GM18519 (cell line): ENCODE data around the gene STXBP5.

Experiments used
- ATAC-seq: cut with Tn5 transposase; IDR thresholded peaks from one replicate; pipeline ENCODE4 v1.9.1; 2021; ENCODE audit warnings: mild to moderate bottlenecking, moderate library complexity; ENCODE audit not compliant: unreplicated experiment, low FRiP score

STXBP5 gene

GRCh38 chr6:147177286-147177685 lies 26.9 kb upstream of the STXBP5 start:
- ATAC-seq: no peak

DNA sequence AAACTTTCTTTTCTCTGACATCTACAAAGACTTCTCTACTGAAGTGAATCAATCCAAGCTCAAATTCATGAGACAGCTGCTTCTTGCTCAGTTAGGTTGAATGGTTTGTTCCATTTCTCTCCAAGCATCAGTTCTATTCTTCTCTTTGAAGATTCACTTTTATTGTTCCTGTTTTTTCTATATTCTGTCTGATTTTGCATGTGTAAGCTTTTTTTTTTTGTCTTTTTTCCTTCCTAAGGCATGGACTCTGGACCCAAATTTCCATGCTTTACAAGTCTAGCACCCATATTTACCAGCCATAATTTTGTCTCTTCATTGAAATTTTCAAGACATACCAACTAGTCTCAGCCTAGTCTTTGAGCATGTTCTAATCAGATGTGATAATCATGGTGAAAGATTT lies 25.9 kb upstream of the STXBP5 start:
- ATAC-seq: no peak

- no peak for ATAC-seq
These were observed 24.4 kb upstream of the STXBP5 start for GRCh38 chr6:147179809-147180208.

DNA sequence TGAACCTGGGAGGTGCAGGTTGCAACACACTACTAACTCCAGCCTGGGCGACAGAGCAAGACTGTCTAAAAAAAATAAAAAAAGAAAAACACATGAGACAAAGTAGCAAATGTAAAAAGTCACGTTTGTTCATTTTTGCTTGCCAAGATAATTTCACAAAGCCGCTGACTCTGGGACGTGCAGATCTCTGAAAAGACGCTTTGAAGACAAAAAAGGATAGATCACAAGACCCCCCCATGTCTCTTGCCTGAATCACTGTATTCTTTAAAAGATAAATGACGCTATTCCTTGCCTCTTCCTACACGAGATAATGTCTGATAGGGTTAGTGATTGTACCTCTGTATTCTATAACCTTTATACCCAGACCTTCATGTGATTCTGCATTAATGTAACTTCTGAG lies 23.3 kb upstream of the STXBP5 start:
- no peak for ATAC-seq

- no peak for ATAC-seq
These were observed 19.8 kb upstream of the STXBP5 start for GRCh38 chr6:147184379-147184778.

DNA sequence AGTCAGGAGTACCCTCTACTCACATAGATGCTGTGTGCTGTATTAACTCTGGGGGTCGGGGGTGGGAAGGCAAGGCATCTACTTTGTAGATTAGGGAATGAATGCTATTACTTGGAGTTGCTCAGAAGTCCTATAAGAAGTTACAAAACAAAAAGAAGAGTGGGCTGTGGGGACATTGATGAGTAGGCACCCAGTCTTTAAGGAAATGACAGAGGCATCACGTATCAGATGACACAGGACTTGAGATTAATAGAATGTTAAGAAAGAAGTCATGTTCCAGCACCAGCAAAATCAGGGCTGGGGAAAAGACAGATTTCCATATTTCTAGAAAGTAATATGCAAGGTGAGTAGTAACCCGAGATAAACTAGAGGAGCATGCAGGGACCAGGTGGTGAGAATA lies 19.0 kb upstream of the STXBP5 start:
- no peak for ATAC-seq

- no peak for ATAC-seq
These were observed 13.7 kb upstream of the STXBP5 start for GRCh38 chr6:147190556-147190955.

- no peak for ATAC-seq
These were observed 11.8 kb upstream of the STXBP5 start for GRCh38 chr6:147192278-147192911.

DNA sequence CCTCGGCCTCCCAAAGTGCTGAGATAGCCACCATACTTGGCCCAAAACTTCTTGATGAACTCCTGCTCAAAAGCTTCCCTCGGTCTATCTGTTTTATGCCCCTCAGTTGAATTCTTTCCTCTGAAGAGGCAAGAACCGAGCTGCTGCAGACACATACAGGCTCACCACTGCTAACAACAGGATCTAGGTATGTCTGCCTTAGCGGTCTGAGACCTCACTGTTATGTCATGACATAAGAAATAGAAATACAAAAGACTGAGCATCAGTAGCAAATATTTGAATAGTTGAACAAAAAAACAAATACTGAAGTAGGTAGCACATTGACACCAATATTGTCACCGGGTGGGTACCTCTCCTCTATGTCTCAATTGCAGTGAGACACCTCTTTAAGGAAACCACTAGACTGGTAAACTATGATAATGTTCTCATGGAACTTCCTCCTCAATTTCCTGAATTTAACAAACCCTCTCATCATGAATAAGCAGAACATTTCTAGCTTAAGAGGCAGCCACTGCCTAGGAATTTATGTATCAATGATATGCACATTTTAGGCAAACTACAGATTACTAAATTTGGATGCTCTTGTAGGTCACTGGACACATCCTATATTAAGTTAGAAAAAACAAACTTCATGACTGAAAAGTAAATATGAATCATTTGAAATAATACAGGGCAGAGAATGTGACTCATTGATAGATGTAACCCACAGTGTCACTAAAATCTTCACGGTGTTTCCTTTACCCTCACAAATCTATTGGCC lies 9.4 kb upstream of the STXBP5 start:
- ATAC-seq: no peak

- no peak for ATAC-seq
These were observed 8.7 kb upstream of the STXBP5 start for GRCh38 chr6:147195510-147195909.

DNA sequence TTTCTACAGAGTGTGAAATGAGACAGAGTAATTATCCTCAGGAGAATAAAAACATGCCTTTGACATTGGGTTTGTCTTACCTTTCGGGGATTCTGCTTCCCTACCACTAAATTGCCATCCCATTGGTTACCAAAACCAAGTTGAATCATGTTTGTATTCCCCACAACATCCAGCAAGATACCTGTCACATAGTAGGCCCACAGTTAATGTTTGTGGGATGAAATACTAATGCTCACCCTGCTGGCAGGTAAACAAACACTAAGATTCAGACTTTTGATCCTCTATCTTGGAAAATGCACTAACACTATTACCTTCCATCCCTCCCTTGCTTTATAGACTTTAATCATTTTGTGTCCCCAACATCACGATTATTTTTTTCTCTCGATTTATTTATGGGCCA lies 8.2 kb upstream of the STXBP5 start:
- ATAC-seq: no peak

GRCh38 chr6:147200711-147201110 lies 3.5 kb upstream of the STXBP5 start:
- no peak for ATAC-seq

GRCh38 chr6:147201885-147202515 lies 2.2 kb upstream of the STXBP5 start:
- ATAC-seq: no peak

DNA sequence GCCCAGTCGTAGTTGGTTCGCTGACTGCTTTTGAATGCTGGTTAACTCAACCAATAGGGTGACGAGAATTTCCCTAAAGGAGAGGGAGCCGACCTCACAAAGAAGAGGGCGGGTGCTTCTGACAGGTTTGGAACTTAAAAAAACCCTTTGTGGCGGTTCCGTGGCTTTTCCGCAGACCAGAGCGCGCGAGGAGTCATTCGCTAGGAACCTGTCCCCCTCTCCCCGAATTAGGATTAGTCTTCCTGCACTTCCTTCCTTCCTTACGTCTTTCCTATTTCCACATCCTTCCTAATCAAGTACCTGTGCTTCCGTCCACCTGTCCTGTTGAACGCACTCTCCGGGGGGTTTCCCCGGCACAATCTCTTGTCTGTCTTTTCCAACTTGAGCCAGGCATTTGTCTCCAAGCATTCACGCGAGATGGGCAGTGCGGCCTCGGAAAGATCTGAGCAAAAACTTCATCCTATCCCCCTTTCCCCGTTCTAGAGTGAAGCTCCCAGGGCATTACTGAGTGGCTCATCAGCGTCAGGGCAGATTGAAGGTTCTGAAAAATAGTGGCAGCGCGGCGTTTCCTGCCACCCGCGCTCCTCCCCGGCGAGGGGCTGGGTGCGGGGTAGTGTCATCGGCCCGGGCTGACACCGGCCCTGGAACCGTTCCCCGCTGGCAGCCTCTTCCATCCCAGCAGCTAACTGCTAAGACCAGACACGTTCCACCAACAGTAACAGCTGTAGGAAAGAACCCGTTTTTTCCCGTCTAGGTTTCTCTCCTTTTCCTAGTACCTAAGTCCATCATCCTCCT lies 1.5 kb upstream of the STXBP5 start:
- ATAC-seq: peak; percentile 81

- peak; percentile 42 for ATAC-seq
These were observed 732 bp upstream of the STXBP5 start for GRCh38 chr6:147203311-147204059.

- ATAC-seq: no peak
These were observed 660 bp downstream of the STXBP5 start for GRCh38 chr6:147204843-147205311.

DNA sequence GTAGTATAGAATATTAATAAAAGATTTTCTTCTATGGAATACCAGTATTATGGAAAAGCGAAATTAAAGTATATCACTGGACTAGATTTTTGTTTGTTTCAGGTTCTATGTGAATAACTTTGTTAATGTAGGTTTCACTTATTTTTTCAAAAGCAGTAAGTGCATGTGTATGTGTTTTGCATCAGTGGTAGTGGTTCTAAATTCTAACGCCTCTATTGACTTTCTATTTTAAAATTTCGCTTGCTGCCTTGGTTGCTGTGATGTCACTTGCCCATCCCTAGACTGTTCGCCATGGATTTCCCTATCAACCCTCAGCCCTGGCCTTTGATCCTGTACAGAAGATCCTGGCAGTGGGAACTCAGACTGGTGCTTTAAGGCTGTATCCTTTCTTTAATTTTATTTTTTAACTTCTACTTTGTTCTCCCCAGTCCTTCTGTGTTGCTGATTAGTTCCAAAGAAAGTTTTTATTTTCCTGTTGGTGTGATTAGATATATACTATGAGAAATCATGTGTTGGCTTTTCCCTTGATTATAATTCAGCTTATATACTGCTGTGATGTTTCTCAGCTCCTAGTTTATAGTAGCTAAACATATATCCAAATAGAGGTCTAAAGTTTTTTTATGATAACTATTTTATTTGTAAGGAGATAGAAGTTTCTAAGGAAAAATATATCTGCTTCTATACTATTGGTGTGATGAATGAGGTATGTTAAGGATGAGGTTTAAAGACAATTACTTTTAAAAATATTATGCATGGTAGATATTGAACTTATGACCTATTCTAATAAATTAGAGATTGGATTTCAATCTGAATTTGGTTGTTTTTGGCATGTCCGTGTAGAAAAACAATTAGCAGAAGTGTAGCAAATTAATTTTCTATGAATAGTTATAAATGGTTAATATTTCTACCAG lies 1.7 kb downstream of the STXBP5 start:
- no peak for ATAC-seq

DNA sequence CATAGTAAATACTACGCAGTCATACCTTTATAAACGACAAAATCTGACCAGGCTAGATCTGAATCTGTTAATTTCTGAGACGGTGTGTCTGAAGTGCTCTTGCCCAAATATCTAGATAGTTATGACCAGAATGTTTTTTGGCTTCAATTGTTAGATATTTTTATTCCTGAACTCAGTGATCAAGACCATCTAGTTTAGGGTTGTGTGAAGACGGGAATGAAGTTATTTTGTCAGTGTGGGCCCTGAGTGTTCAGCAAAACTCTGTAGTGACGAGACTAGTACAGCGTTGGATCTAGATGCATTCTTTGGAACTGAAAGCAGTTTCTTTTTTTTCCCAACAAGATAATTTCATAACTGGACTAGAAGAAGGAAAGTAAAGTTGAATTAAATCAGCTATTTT lies 3.1 kb downstream of the STXBP5 start:
- ATAC-seq: no peak
